Endothelial cell of umbilical vein (primary cell): ENCODE measurements around the gene OSBPL9. TPM values are rescaled to one million over a fixed set of nuclear protein-coding genes. Genes with fewer than 3 reads are reported as not detected.

Experiments
- BruUV-seq: library from RNA; stranded (reverse); fragments of 400-500 nt; replicated peaks from 2 replicates; lab custom pipeline; 2021; lab: Mats Ljungman, UMichigan
- CTCF ChIA-PET: fragments of 300-600, 350-600 bp; sonication (Branson Sonifier 250); formaldehyde crosslinking; loops from one replicate; lab custom pipeline; 2021; ENCODE audit warnings: antibody characterized with exemption, inconsistent platforms; lab: Charles Lee
- POLR2A ChIA-PET: fragments of 300-600, 350-600 bp; sonication (Branson Sonifier 250); formaldehyde crosslinking; loops from one replicate; lab custom pipeline; 2021; ENCODE audit warnings: antibody characterized with exemption, inconsistent platforms; lab: Charles Lee
- DNase-seq: peaks from one replicate; pipeline ENCODE4 v3.0.0-alpha.2; 2011; ENCODE audit warnings: low read depth, low spot score
- FAIRE-seq: peaks from 2 replicates; lab custom pipeline; 2011; peaks lifted over from hg19 to GRCh38; lab: Jason Lieb, UNC
- H2AFZ ChIP-seq: 2 replicates; pipeline ENCODE4 v1.6.0; 2012; ENCODE audit warnings: low read depth, low read length, control low read depth, inconsistent platforms
- H3K27ac ChIP-seq: 2 replicates; pipeline ENCODE4 v1.5.1; 2011; ENCODE audit warnings: low read depth, mild to moderate bottlenecking, control low read depth, low read length, moderate library complexity; ENCODE audit not compliant: insufficient read depth
- H3K27me3 ChIP-seq, 2 experiments: 2 replicates each; pipeline versions ENCODE4 v1.6.0 to v1.6.1; 2011; ENCODE audit warnings: low read length in 2 of 2, mixed read lengths in 1 of 2; ENCODE audit not compliant: control insufficient read depth in 2 of 2, insufficient read depth in 2 of 2
- H3K36me3 ChIP-seq, 2 experiments: 2 replicates in 1 of 2; 3 replicates in 1 of 2; pipeline ENCODE4 v1.5.1; 2011; ENCODE audit warnings: low read length in 2 of 2, mild to moderate bottlenecking in 1 of 2, moderate library complexity in 1 of 2; ENCODE audit not compliant: control insufficient read depth in 2 of 2, insufficient read depth in 2 of 2; ENCODE audit errors: extremely low read depth in 1 of 2
- H3K4me1 ChIP-seq: 3 replicates; pipeline ENCODE4 v1.5.1; 2011; ENCODE audit warnings: mild to moderate bottlenecking, low read length; ENCODE audit not compliant: control insufficient read depth, insufficient read depth; ENCODE audit errors: extremely low read depth
- H3K4me2 ChIP-seq: 2 replicates; pipeline ENCODE4 v1.6.1; 2011; ENCODE audit warnings: low read length, control low read depth, mixed read lengths; ENCODE audit not compliant: insufficient read depth
- H3K4me3 ChIP-seq, 3 experiments: fragments of 200-600 bp in 1 of 3; sonication (generic), shearing (Covaris generic) in 1 of 3; replicated peaks in 1 of 3; 2 replicates each; pipeline ENCODE4 v1.5.1; 2011 to 2016; ENCODE audit warnings: control low read depth in 3 of 3, low read length in 3 of 3, mild to moderate bottlenecking in 2 of 3, inconsistent platforms in 1 of 3, low read depth in 1 of 3, moderate library complexity in 1 of 3; ENCODE audit not compliant: insufficient read depth in 1 of 3
- H3K79me2 ChIP-seq: 2 replicates; pipeline ENCODE4 v1.6.0; 2012; ENCODE audit warnings: low read length, inconsistent platforms; ENCODE audit not compliant: control insufficient read depth, insufficient read depth
- H3K9ac ChIP-seq: replicated peaks from 2 replicates; pipeline ENCODE3; 2011; ENCODE audit warnings: low read length, control low read depth; ENCODE audit not compliant: insufficient read depth; ENCODE audit errors: extremely low read depth
- H3K9me1 ChIP-seq: replicated peaks from 3 replicates; pipeline ENCODE4 v1.6.0; 2011; ENCODE audit warnings: mild to moderate bottlenecking, low read length; ENCODE audit not compliant: control insufficient read depth, insufficient read depth; ENCODE audit errors: extremely low read depth
- H3K9me3 ChIP-seq: replicated peaks from 2 replicates; pipeline ENCODE4 v1.5.1; 2012; ENCODE audit warnings: low read length, inconsistent platforms; ENCODE audit not compliant: control insufficient read depth, insufficient read depth
- H4K20me1 ChIP-seq: replicated peaks from 2 replicates; pipeline ENCODE3; 2011; ENCODE audit warnings: mild to moderate bottlenecking, low read length; ENCODE audit not compliant: control insufficient read depth, insufficient read depth; ENCODE audit errors: extremely low read depth
- CTCF ChIP-seq, 2 donors: IDR thresholded peaks; 1 replicate in 1 of 2; 2 replicates in 1 of 2; pipeline ENCODE4 v1.5.1; 2011; ENCODE audit warnings: low read length in 2 of 2, mild to moderate bottlenecking in 2 of 2, moderate library complexity in 2 of 2, control low read depth in 1 of 2, inconsistent platforms in 1 of 2, low read depth in 1 of 2; ENCODE audit not compliant: insufficient read depth in 1 of 2; ENCODE audit errors: extremely low read depth in 1 of 2
- EZH2 ChIP-seq: IDR thresholded peaks from 2 replicates; pipeline ENCODE4 v1.6.1; 2012; ENCODE audit warnings: borderline replicate concordance, low read depth, mild to moderate bottlenecking, moderate library complexity, low read length, inconsistent platforms; ENCODE audit not compliant: severe bottlenecking
- GATA2 ChIP-seq: IDR thresholded peaks from 2 replicates; pipeline ENCODE4 v1.7.0; 2011; ENCODE audit warnings: low read depth, mild to moderate bottlenecking, moderate library complexity, mixed read lengths, low read length; ENCODE audit not compliant: insufficient read length, insufficient read depth
- JUN ChIP-seq: IDR thresholded peaks from 2 replicates; pipeline ENCODE4 v1.6.1; 2011; ENCODE audit warnings: borderline replicate concordance, low read depth; ENCODE audit not compliant: insufficient read length, insufficient read depth
- MYC ChIP-seq: IDR thresholded peaks from one replicate; pipeline ENCODE4 v1.6.1; 2011; ENCODE audit warnings: mild to moderate bottlenecking, low read depth, low read length
- POLR2AphosphoS5 ChIP-seq: IDR thresholded peaks from 2 replicates; pipeline ENCODE4 v1.6.1; 2012; ENCODE audit warnings: low read depth, mild to moderate bottlenecking, control low read depth, low read length, moderate library complexity; ENCODE audit not compliant: insufficient read depth
- dilution Hi-C: fragments of 300-500 bp; cut with MboI; formaldehyde crosslinking; loops from one replicate; pipeline ENCODE4 v1.15.0; 2019; ENCODE audit warnings: low sequenced_read_pairs; ENCODE audit not compliant: extremely low pct_ligation_motif_present
- intact Hi-C: fragments of 100-400 bp; cut with micrococcal nuclease; formaldehyde crosslinking; loops from one replicate; pipeline ENCODE4 v1.10.0; 2022
- polyA plus RNA-seq, 4 experiments: library from polyadenylated mRNA; depleted of rRNA in 3 of 4; stranded (reverse) in 3 of 4; unstranded in 1 of 4; fragments of >200 nt; gene quantifications; 2 replicates each; pipeline versions ENCODE4 v1.2.1 to v1.2.3, GENCODE V29; 2011 to 2012; ENCODE audit warnings: missing spikeins in 1 of 4
- total RNA-seq: library from RNA; stranded (reverse); gene quantifications from 2 replicates; pipeline ENCODE4 v1.2.3, GENCODE V29; 2021

The OSBPL9 gene
- total and polyA plus RNA-seq, 2 donors (not counting 3 experiments of a cell fraction or from before 2014, with no cell fraction given): 46.2 to 80.3 TPM

GRCh38 chr1:51727366-51727765, 110.5 kb downstream of the OSBPL9 start:
- Histone ChIP-seq H3K27me3 (no peaks in the 10 kb centered on the region), H3K36me3 (no peaks in the 10 kb centered on the region), H3K79me2 (peaks cover 18% of the 10 kb centered on the region), H3K4me2 (no peak overlapping the region), H4K20me1 (no peaks in the 10 kb centered on the region), H3K4me1 (peaks cover 16% of the 10 kb centered on the region), H3K27ac (no peak overlapping the region), H3K9ac (no peak overlapping the region), H3K4me3 (no peak overlapping the region), H3K9me3 (no peaks in the 10 kb centered on the region), H3K9me1 (no peaks in the 10 kb centered on the region), H2AFZ (no peak overlapping the region)
- FAIRE-seq (no peak), DNase-seq (no peak)
- CTCF ChIA-PET: interaction anchor here (1.4 kb wide), 1 partner anchor 40 kb away, joined by 6 read pairs; no protein-coding TSS in a partner anchor
- POLR2A ChIA-PET: no interaction called here
- TF ChIP-seq GATA2 (no peak), JUN (no peak)
- BruUV-seq: no TSS peak
- dilution Hi-C loops (no loop called here), intact Hi-C loops (loop anchor here (5.0 kb wide), 1 partner anchor 100 kb away; no protein-coding TSS in a partner anchor)

- H2AFZ ChIP-seq: peak overlapping the region; percentile 92
- H3K4me3 ChIP-seq: peak overlapping the region; percentile 89 to 97 (median 94)
- CTCF ChIA-PET: interaction anchor here (0.6 to 1.2 kb wide), 4 partner anchors 10 to 193 kb away, joined by 3 to 5 read pairs (median 3); no protein-coding TSS in a partner anchor
- dilution Hi-C loops: no loop called here
- no peaks in the 10 kb centered on the region for H3K9me1 ChIP-seq
- H3K9me3 ChIP-seq: no peaks in the 10 kb centered on the region
- H4K20me1 ChIP-seq: no peaks in the 10 kb centered on the region
- H3K36me3 ChIP-seq: no peaks in the 10 kb centered on the region
- no TSS peak for BruUV-seq
- TF ChIP-seq CTCF (IDR thresholded peaks at IDR 0.05; ENCODE audit: extremely low read depth in 1 of 2, insufficient read depth in 1 of 2, low read depth in 1 of 2, low read length in 2 of 2) (no peak), EZH2 (no peak), POLR2AphosphoS5 (no peak), GATA2 (no peak), MYC (no peak), JUN (no peak)
- peaks cover 28% of the 10 kb centered on the region for H3K79me2 ChIP-seq
- no peaks in the 10 kb centered on the region for H3K27me3 ChIP-seq
- FAIRE-seq: no peak
- peak overlapping the region; percentile 66 for H3K27ac ChIP-seq
- H3K4me1 ChIP-seq: peaks cover 16% of the 10 kb centered on the region
- POLR2A ChIA-PET: no interaction called here
- intact Hi-C loops: loop anchor here (1.0 to 5.0 kb wide), 3 partner anchors 41 to 101 kb away; no protein-coding TSS in a partner anchor
- H3K4me2 ChIP-seq: peak overlapping the region; percentile 93
- H3K9ac ChIP-seq: peak overlapping the region; percentile 73
- DNase-seq: peak; percentile 40
These were observed 111.8 kb downstream of the OSBPL9 start for GRCh38 chr1:51728611-51729155.
